Heart left ventricle (tissue), 13 donors: ENCODE data around the gene PERM1.

Experiments
- POLR2A ChIP-seq, 2 donors: fragments of 450-650 bp; IDR thresholded peaks; one replicate each; pipeline ENCODE4 v1.6.1; 2017; ENCODE audit warnings: antibody characterized with exemption in 2 of 2, mild to moderate bottlenecking in 2 of 2, moderate library complexity in 2 of 2
- TF ChIP-seq, protein P1 (sequence below), 12 donors: fragments of 200-600 bp; sonication (generic) in 4 of 12; IDR thresholded peaks; one replicate each; pipeline versions ENCODE4 v1.5.0 to v1.8.0; 2018 to 2022; ENCODE audit warnings: antibody characterized with exemption in 12 of 12, mild to moderate bottlenecking in 5 of 12
- donor health status: ischemic (EF 13 %, LVEDD 7.1; RV severe dilation, severe dysfunction).
- donor health status: DM: no; HTN: yes; CAD: no.
- donor health status: DM: no; HTN: no; CAD: no.
- donor health status: ischemic (EF 25% LVEDD 6.9; RV normal size, moderate dysfunction).
- donor health status: ischemic (EF 25% LVEDD 5.7; RV mildly dilated, moderate dysfunction).
- donor health status: ischemic (EF 35%, LVEDD 5.7; RV mildly dilated, moderate dysfunction).
- donor health status: nonischemic (EF 11% LVEDD 7.7; RV severe dilation, severe dysfunction).
- donor health status: DM: yes; HTN: yes; CAD: no.
- donor health status: PGD.
- donor health status: ischemic (EF 29% LVEDD 5.4; RV normal size, mild dysfunction).
- donor health status: nonischemic (EF 23%, LVEDD 6.1; RV moderate dilation, normal function).

- no peak for TF ChIP-seq POLR2A (IDR thresholded peaks at IDR 0.05)
- TF ChIP-seq, protein P1, sequence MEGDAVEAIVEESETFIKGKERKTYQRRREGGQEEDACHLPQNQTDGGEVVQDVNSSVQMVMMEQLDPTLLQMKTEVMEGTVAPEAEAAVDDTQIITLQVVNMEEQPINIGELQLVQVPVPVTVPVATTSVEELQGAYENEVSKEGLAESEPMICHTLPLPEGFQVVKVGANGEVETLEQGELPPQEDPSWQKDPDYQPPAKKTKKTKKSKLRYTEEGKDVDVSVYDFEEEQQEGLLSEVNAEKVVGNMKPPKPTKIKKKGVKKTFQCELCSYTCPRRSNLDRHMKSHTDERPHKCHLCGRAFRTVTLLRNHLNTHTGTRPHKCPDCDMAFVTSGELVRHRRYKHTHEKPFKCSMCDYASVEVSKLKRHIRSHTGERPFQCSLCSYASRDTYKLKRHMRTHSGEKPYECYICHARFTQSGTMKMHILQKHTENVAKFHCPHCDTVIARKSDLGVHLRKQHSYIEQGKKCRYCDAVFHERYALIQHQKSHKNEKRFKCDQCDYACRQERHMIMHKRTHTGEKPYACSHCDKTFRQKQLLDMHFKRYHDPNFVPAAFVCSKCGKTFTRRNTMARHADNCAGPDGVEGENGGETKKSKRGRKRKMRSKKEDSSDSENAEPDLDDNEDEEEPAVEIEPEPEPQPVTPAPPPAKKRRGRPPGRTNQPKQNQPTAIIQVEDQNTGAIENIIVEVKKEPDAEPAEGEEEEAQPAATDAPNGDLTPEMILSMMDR (IDR thresholded peaks at IDR 0.05), result no peak
Observed at GRCh38 chr1:974687-975328, 7.1 kb downstream of the PERM1 start.
